OCI-LY7 (cell line): ENCODE results near the gene ECD. TPM values are rescaled to one million over a fixed set of nuclear protein-coding genes. Genes with fewer than 3 reads are reported as not detected.

Experiments used
- BruUV-seq: library from RNA; stranded (reverse); fragments of 400-500 nt; replicated peaks from 2 replicates; lab custom pipeline; 2021; lab: Mats Ljungman, UMichigan
- CTCF ChIA-PET: fragments of 300-600 bp; sonication (Branson Sonifier 250); formaldehyde crosslinking; loops from one replicate; lab custom pipeline; 2022; ENCODE audit warnings: antibody characterized with exemption; ENCODE audit not compliant: unreplicated experiment; lab: Charles Lee
- POLR2A ChIA-PET: fragments of 300-600 bp; sonication (Branson Sonifier 250); formaldehyde crosslinking; loops from one replicate; lab custom pipeline; 2022; ENCODE audit warnings: antibody characterized with exemption; lab: Charles Lee
- DNase-seq: peaks from one replicate; pipeline ENCODE4 v3.0.0-alpha.2; 2015; ENCODE audit warnings: low spot score
- H2AFZ ChIP-seq: fragments of 200-600 bp; sonication (generic), shearing (Covaris generic); 2 replicates; pipeline ENCODE4 v1.6.1; 2014; ENCODE audit warnings: mild to moderate bottlenecking, antibody characterized with exemption, low read length, moderate library complexity
- H3K27ac ChIP-seq: fragments of 200-600 bp; sonication (generic); 2 replicates; pipeline ENCODE4 v1.5.1; 2014; ENCODE audit warnings: mixed run types, low read depth, mild to moderate bottlenecking, moderate library complexity, low read length, inconsistent platforms; ENCODE audit not compliant: poor library complexity, severe bottlenecking
- H3K36me3 ChIP-seq: fragments of 200-600 bp; sonication (generic); 2 replicates; pipeline ENCODE4 v1.6.1; 2014; ENCODE audit warnings: mild to moderate bottlenecking, antibody characterized with exemption, low read length, moderate library complexity, mixed read lengths; ENCODE audit not compliant: insufficient read depth
- H3K4me1 ChIP-seq: fragments of 200-600 bp; sonication (generic); 2 replicates; pipeline ENCODE4 v1.5.1; 2014; ENCODE audit warnings: mild to moderate bottlenecking, low read length; ENCODE audit not compliant: insufficient read depth, poor library complexity, severe bottlenecking
- H3K4me2 ChIP-seq: fragments of 200-600 bp; sonication (generic); 2 replicates; pipeline ENCODE4 v1.6.1; 2014; ENCODE audit warnings: mild to moderate bottlenecking, low read length
- H3K4me3 ChIP-seq: fragments of 200-600 bp; sonication (generic); 2 replicates; pipeline ENCODE4 v1.5.1; 2014; ENCODE audit warnings: mild to moderate bottlenecking, low read depth, low read length; ENCODE audit not compliant: poor library complexity, severe bottlenecking
- H3K79me2 ChIP-seq: fragments of 200-600 bp; sonication (generic); 2 replicates; pipeline ENCODE4 v1.6.1; 2016; ENCODE audit warnings: low read depth, mild to moderate bottlenecking, low read length, moderate library complexity, mixed read lengths; ENCODE audit not compliant: insufficient read depth
- H3K9me2 ChIP-seq: fragments of 200-600 bp; sonication (generic); 2 replicates; pipeline ENCODE4 v1.6.1; 2016; ENCODE audit warnings: mild to moderate bottlenecking, low read length, mixed read lengths; ENCODE audit not compliant: insufficient read depth
- H3K9me3 ChIP-seq: fragments of 200-600 bp; sonication (generic); 2 replicates; pipeline ENCODE4 v1.6.1; 2014; ENCODE audit warnings: mild to moderate bottlenecking, mixed run types, low read length, mixed read lengths
- H4K20me1 ChIP-seq: fragments of 200-600 bp; sonication (generic); 2 replicates; pipeline ENCODE4 v1.6.1; 2014; ENCODE audit warnings: mild to moderate bottlenecking, antibody characterized with exemption, low read length, moderate library complexity, mixed read lengths; ENCODE audit not compliant: insufficient read depth
- EZH2phosphoT487 ChIP-seq: fragments of 200-600 bp; sonication (generic); IDR thresholded peaks from 2 replicates; pipeline ENCODE4 v1.6.1; 2018; ENCODE audit warnings: low read depth, borderline replicate concordance, mild to moderate bottlenecking, mixed run types, antibody characterized with exemption, low read length, moderate library complexity, mixed read lengths
- intact Hi-C: fragments of 100-400 bp; cut with micrococcal nuclease; formaldehyde crosslinking; loops from one replicate; pipeline ENCODE4 v1.10.0; 2022; ENCODE audit not compliant: unreplicated experiment
- total RNA-seq, 2 experiments: library from RNA; depleted of rRNA in 1 of 2; stranded (reverse); fragments of >200 nt in 1 of 2; shearing (Covaris generic) in 1 of 2; gene quantifications; 2 replicates each; pipeline ENCODE4 v1.2.3, GENCODE V29; 2014 to 2022
- TF ChIP-seq, protein P1 (sequence below): fragments of 200-600 bp; sonication (generic); conservative IDR thresholded peaks from 2 replicates; pipeline ENCODE4 v1.5.1; 2014; ENCODE audit warnings: mild to moderate bottlenecking, antibody characterized with exemption, low read length, moderate library complexity, mixed read lengths

The ECD gene
- total RNA-seq, 2 experiments from 2014 or later, result 24.6 to 26.0 TPM

DNA sequence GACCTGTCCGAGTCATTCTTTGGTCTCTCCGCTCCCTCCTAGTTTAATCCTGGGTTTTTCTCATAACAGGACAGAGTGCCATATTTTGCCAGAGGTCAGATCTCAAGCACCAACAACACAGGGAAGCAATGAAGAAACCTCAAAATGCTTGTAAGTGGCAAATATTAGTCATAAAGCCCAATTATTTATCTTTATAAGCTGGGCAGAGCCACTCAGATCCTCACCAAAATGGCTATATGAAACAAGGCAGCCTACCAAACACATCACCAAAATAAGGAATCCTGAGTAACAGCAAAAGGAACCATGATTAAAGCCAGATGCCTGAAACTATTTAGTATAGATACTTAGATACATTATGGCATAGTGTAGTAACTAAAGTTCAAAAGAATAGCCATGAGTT is 4.7 kb downstream of the ECD start:
- ChIA-PET POLR2A (interaction anchor here (1.1 kb wide), 1 partner anchor 187 kb away, joined by 3 read pairs; no protein-coding TSS in a partner anchor), CTCF (no interaction called here)
- peaks cover 83% of the 10 kb centered on the region for H3K79me2 ChIP-seq
- H3K4me3 ChIP-seq, result no peak overlapping the region
- H3K9me2 ChIP-seq, result no peaks in the 10 kb centered on the region
- no peak overlapping the region for H3K4me2 ChIP-seq
- BruUV-seq, result no TSS peak
- no peak for DNase-seq
- TF ChIP-seq, protein P1, sequence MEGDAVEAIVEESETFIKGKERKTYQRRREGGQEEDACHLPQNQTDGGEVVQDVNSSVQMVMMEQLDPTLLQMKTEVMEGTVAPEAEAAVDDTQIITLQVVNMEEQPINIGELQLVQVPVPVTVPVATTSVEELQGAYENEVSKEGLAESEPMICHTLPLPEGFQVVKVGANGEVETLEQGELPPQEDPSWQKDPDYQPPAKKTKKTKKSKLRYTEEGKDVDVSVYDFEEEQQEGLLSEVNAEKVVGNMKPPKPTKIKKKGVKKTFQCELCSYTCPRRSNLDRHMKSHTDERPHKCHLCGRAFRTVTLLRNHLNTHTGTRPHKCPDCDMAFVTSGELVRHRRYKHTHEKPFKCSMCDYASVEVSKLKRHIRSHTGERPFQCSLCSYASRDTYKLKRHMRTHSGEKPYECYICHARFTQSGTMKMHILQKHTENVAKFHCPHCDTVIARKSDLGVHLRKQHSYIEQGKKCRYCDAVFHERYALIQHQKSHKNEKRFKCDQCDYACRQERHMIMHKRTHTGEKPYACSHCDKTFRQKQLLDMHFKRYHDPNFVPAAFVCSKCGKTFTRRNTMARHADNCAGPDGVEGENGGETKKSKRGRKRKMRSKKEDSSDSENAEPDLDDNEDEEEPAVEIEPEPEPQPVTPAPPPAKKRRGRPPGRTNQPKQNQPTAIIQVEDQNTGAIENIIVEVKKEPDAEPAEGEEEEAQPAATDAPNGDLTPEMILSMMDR, result no peak
- TF ChIP-seq EZH2phosphoT487, result no peak
- H3K4me1 ChIP-seq, result no peaks in the 10 kb centered on the region
- no peaks in the 10 kb centered on the region for H4K20me1 ChIP-seq
- intact Hi-C loops, result no loop called here
- H3K27ac ChIP-seq, result no peak overlapping the region
- H3K36me3 ChIP-seq, result peaks cover 63% of the 10 kb centered on the region
- H2AFZ ChIP-seq, result no peak overlapping the region
- H3K9me3 ChIP-seq, result peaks cover 6% of the 10 kb centered on the region; the same call in 1 of the 2 replicates

DNA sequence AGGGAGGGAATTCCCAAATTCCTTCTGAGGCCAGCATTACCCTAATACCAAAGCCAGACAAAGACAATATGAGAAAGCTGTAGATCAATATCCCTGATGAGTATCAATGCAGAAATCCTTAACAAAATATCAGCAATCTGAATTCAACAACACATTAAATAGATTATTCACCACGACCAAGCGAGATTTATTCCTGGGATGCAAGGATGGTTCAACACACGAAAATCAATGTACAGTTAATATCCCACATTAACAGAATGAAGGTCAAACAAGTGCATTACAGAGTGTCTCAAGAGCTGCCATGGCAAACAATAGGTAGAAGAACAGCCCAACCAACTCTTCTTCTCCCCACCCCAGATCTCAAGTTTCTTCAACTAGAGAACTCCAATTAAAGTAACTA is 6.1 kb downstream of the ECD start:
- Histone ChIP-seq H3K9me2 (no peaks in the 10 kb centered on the region), H4K20me1 (no peaks in the 10 kb centered on the region), H2AFZ (no peak overlapping the region), H3K27ac (no peak overlapping the region), H3K9me3 (peaks cover 6% of the 10 kb centered on the region; the same call in 1 of the 2 replicates), H3K4me3 (no peak overlapping the region), H3K4me1 (no peaks in the 10 kb centered on the region), H3K4me2 (no peak overlapping the region), H3K36me3 (peaks cover 68% of the 10 kb centered on the region), H3K79me2 (peaks cover 73% of the 10 kb centered on the region)
- BruUV-seq, result no TSS peak
- intact Hi-C loops, result no loop called here
- ChIA-PET CTCF (no interaction called here), POLR2A (interaction anchor here (1.4 kb wide), 1 partner anchor 66 kb away, joined by 4 read pairs; no protein-coding TSS in a partner anchor)
- no peak for DNase-seq
- no peak for TF ChIP-seq EZH2phosphoT487
- TF ChIP-seq, protein P1, result no peak

DNA sequence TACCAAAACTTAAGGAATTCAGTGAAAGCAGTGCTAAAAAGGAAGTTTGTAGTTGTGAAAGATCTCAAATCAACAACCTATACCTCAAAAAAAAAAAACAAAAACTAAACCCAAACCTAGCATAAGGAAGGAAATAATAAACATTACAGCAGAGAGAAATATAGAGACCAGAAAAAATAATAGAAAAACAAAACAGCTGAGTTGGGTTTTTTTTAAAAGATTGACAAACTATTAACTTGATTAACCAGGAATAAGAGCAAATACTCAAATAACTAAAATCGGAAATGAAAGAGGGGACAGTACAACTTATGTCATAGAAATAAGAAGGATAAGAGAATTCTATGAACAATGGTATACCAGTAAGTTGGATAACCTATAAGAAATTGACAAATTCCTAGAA is 6.7 kb downstream of the ECD start:
- no peak overlapping the region for H2AFZ ChIP-seq
- H3K4me2 ChIP-seq, result no peak overlapping the region
- no peaks in the 10 kb centered on the region for H3K9me2 ChIP-seq
- ChIA-PET POLR2A (interaction anchor here (1.4 kb wide), 1 partner anchor 65 kb away, joined by 4 read pairs; no protein-coding TSS in a partner anchor), CTCF (no interaction called here)
- H3K4me3 ChIP-seq, result no peak overlapping the region
- BruUV-seq, result no TSS peak
- H3K27ac ChIP-seq, result no peak overlapping the region
- 0 out of 2 replicates have a peak, but pooled peaks cover 6% of the 10 kb centered on the region for H3K9me3 ChIP-seq
- no peak for DNase-seq
- no peak for TF ChIP-seq EZH2phosphoT487
- H4K20me1 ChIP-seq, result no peaks in the 10 kb centered on the region
- peaks cover 67% of the 10 kb centered on the region for H3K79me2 ChIP-seq
- intact Hi-C loops, result no loop called here
- H3K4me1 ChIP-seq, result no peaks in the 10 kb centered on the region
- H3K36me3 ChIP-seq, result peaks cover 73% of the 10 kb centered on the region
